Measurements from ENCODE around the gene SBNO1. TPM values are rescaled to one million over a fixed set of nuclear protein-coding genes. Genes with fewer than 3 reads are reported as not detected.

SBNO1 gene
- total RNA-seq, 1 donor from 2014 or later = 31.5 TPM

- Histone ChIP-seq H3K4me3 (ENCODE audit: low read depth, low read length) (no peak overlapping the region), H3K27me3 (ENCODE audit: control insufficient read depth, insufficient read depth, low read length) (no peaks in the 10 kb centered on the region), H3K36me3 (ENCODE audit: control insufficient read depth, insufficient read depth, low read length) (no peaks in the 10 kb centered on the region)
- no peak for DNase-seq (ENCODE audit: low read depth)
- TF ChIP-seq CTCF (IDR thresholded peaks at IDR 0.05; ENCODE audit: insufficient read depth, low read length, poor library complexity, severe bottlenecking) = no peak
Measured at GRCh38 chr12:123245678-123246077, 119.0 kb downstream of the SBNO1 start.

GRCh38 chr12:123243671-123244262 lies 120.9 kb downstream of the SBNO1 start:
- no peak for TF ChIP-seq CTCF (IDR thresholded peaks at IDR 0.05; ENCODE audit: insufficient read depth, low read length, poor library complexity, severe bottlenecking)
- DNase-seq (ENCODE audit: low read depth) = no peak
- no peaks in the 10 kb centered on the region for H3K27me3 ChIP-seq (ENCODE audit: control insufficient read depth, insufficient read depth, low read length)
- no peak overlapping the region for H3K4me3 ChIP-seq (ENCODE audit: low read depth, low read length)
- H3K36me3 ChIP-seq (ENCODE audit: control insufficient read depth, insufficient read depth, low read length) = no peaks in the 10 kb centered on the region

GRCh38 chr12:123242116-123242904 lies 122.3 kb downstream of the SBNO1 start:
- H3K4me3 ChIP-seq (ENCODE audit: low read depth, low read length) = no peak overlapping the region
- no peaks in the 10 kb centered on the region for H3K36me3 ChIP-seq (ENCODE audit: control insufficient read depth, insufficient read depth, low read length)
- no peaks in the 10 kb centered on the region for H3K27me3 ChIP-seq (ENCODE audit: control insufficient read depth, insufficient read depth, low read length)
- DNase-seq (ENCODE audit: low read depth) = no peak
- no peak for TF ChIP-seq CTCF (IDR thresholded peaks at IDR 0.05; ENCODE audit: insufficient read depth, low read length, poor library complexity, severe bottlenecking)

Other genes starting within 250 kb of the SBNO1 start
- gene PITPNM2, start 213.8 kb downstream of the SBNO1 start, total RNA-seq = 5.2 and 5.7 TPM in 2 replicates
- 17.5 and 42.1 TPM in 2 replicates for gene MPHOSPH9, start 131.7 kb downstream of the SBNO1 start, total RNA-seq
- 10.9 and 18.5 TPM in 2 replicates for gene MTRFR, start 131.4 kb downstream of the SBNO1 start, total RNA-seq
- gene CDK2AP1, start 93.0 kb downstream of the SBNO1 start, total RNA-seq = 175 and 195 TPM in 2 replicates
- 44.0 and 44.4 TPM in 2 replicates for gene KMT5A, start 19.3 kb upstream of the SBNO1 start, total RNA-seq
- gene RILPL2, start 71.8 kb upstream of the SBNO1 start, total RNA-seq = 3.6 and 4.2 TPM in 2 replicates
- 9.3 TPM in 2 replicates for gene SNRNP35, start 93.3 kb upstream of the SBNO1 start, total RNA-seq
- 10.2 and 12.1 TPM in 2 replicates for gene RILPL1, start 168.9 kb upstream of the SBNO1 start, total RNA-seq
- gene TMED2, start 219.7 kb upstream of the SBNO1 start, total RNA-seq = 242 and 259 TPM in 2 replicates
- gene DDX55, start 237.3 kb upstream of the SBNO1 start, total RNA-seq = 16.2 and 25.6 TPM in 2 replicates

Measured in kidney epithelial cell (primary cell).